Body of pancreas (tissue), 4 donors: ENCODE data around the gene PPM1H. TPM values are rescaled to one million over a fixed set of nuclear protein-coding genes. Genes with fewer than 3 reads are reported as not detected.

Source experiments
- ATAC-seq: fragments of 150-250 bp; one replicate; pipeline ENCODE4 v1.9.1; 2016
- DNase-seq, 4 donors: peaks; one replicate each; pipeline ENCODE4 v3.0.0-alpha.2; 2019
- H3K27ac ChIP-seq, 4 donors: fragments of 200-600 bp; sonication (generic); 1 replicate in 3 of 4; 2 replicates in 1 of 4; pipeline versions ENCODE4 v1.5.1 to v1.6.1; 2016 to 2019; ENCODE audit warnings: mild to moderate bottlenecking in 1 of 4, mixed read lengths in 1 of 4, moderate library complexity in 1 of 4
- H3K27me3 ChIP-seq, 2 donors: fragments of 200-600 bp; sonication (generic); one replicate each; pipeline ENCODE4 v1.6.0; 2016; ENCODE audit warnings: mild to moderate bottlenecking in 1 of 2
- H3K36me3 ChIP-seq, 2 donors: fragments of 200-600 bp; sonication (generic); replicated peaks in 1 of 2; 2 replicates each; pipeline ENCODE4 v1.5.1; 2016; ENCODE audit warnings: low read depth in 2 of 2; ENCODE audit not compliant: insufficient read depth in 1 of 2
- H3K4me1 ChIP-seq: fragments of 200-600 bp; sonication (generic); one replicate; pipeline ENCODE4 v1.6.0; 2016
- H3K4me3 ChIP-seq, 2 donors: fragments of 200-600 bp; sonication (generic); 1 replicate in 1 of 2; 2 replicates in 1 of 2; pipeline ENCODE4 v1.5.1; 2016 to 2019
- H3K9me3 ChIP-seq, 3 donors: fragments of 200-600 bp; sonication (generic); 1 replicate in 2 of 3; 2 replicates in 1 of 3; pipeline ENCODE4 v1.5.1; 2016
- CTCF ChIP-seq, 7 experiments: fragments of 450-650 bp in 4 of 7; fragments of 200-600 bp in 3 of 7; sonication (generic) in 3 of 7; IDR thresholded peaks; one replicate each; pipeline ENCODE4 v1.5.1; 2016 to 2019; ENCODE audit warnings: antibody characterized with exemption in 7 of 7
- POLR2A ChIP-seq, 3 donors: fragments of 450-650 bp; IDR thresholded peaks; one replicate each; pipeline ENCODE4 v1.6.1; 2016; ENCODE audit warnings: antibody characterized with exemption in 3 of 3, mild to moderate bottlenecking in 2 of 3
- WGBS, 2 donors: methylation state at CpG; one replicate each; pipeline ENCODE4 v1.1.5; 2017; 5-methylcytosine and 5-hydroxymethylcytosine counted together
- intact Hi-C: fragments of 100-400 bp; cut with DNase I; formaldehyde crosslinking; loops from one replicate; pipeline ENCODE4 v1.15.1; 2023
- total RNA-seq, 2 donors: library from RNA; depleted of rRNA; stranded (reverse); fragments of >200 nt; gene quantifications; one replicate each; pipeline ENCODE4 v1.1.0, GENCODE V29; 2016

PPM1H gene
- total RNA-seq, 2 donors from 2014 or later: 4.9 to 6.3 TPM

DNA sequence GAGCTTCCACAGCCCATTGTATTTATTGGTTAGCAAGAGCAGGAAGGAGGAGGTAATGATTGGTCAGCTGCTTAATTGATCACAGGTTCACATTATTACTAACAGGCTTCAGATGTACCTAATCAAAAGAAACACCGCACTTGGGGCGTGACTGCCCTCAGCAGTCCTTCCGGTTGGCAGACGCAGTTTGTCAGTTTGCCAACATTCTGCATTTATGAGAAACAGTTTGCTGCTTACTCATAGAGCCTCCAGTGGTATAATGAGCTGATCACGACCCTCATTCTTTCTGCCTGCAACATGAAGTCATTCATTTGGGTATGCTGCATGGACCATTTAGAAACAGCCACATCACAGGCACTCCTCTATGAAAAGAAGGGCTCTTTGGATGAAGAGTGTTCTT, 42.5 kb upstream of the PPM1H start:
- no peak overlapping the region for H3K27ac ChIP-seq
- no peak for TF ChIP-seq CTCF (IDR thresholded peaks at IDR 0.05)
- no peak for TF ChIP-seq POLR2A (IDR thresholded peaks at IDR 0.05)
- WGBS, 2 donors: 65 to 69% methylated on average over 5 of the region's 5 CpGs
- DNase-seq: no peak
- no peaks in the 10 kb centered on the region for H3K36me3 ChIP-seq
- H3K27me3 ChIP-seq: no peaks in the 10 kb centered on the region
- H3K4me3 ChIP-seq: no peak overlapping the region
- ATAC-seq: no peak
- intact Hi-C loops: no loop called here
- H3K4me1 ChIP-seq: no peaks in the 10 kb centered on the region
- no peaks in the 10 kb centered on the region for H3K9me3 ChIP-seq

GRCh38 chr12:62976110-62976662, 41.2 kb upstream of the PPM1H start:
- no peak overlapping the region for H3K27ac ChIP-seq
- intact Hi-C loops: no loop called here
- TF ChIP-seq POLR2A (IDR thresholded peaks at IDR 0.05): no peak
- TF ChIP-seq CTCF (IDR thresholded peaks at IDR 0.05): no peak
- no peaks in the 10 kb centered on the region for H3K9me3 ChIP-seq
- H3K4me3 ChIP-seq: no peak overlapping the region
- no peak for ATAC-seq
- 91 to 94% methylated on average over 4 of the region's 4 CpGs for WGBS, 2 donors
- no peaks in the 10 kb centered on the region for H3K4me1 ChIP-seq
- DNase-seq: no peak
- no peaks in the 10 kb centered on the region for H3K36me3 ChIP-seq
- H3K27me3 ChIP-seq: no peaks in the 10 kb centered on the region

GRCh38 chr12:62971769-62972525, 37.0 kb upstream of the PPM1H start:
- 93 to 100% methylated on average over 1 of the region's 1 CpG for WGBS, 2 donors
- intact Hi-C loops: no loop called here
- no peak overlapping the region for H3K27ac ChIP-seq
- H3K9me3 ChIP-seq: no peaks in the 10 kb centered on the region
- TF ChIP-seq CTCF (IDR thresholded peaks at IDR 0.05) (no peak), POLR2A (IDR thresholded peaks at IDR 0.05) (no peak)
- no peaks in the 10 kb centered on the region for H3K36me3 ChIP-seq
- no peaks in the 10 kb centered on the region for H3K27me3 ChIP-seq
- DNase-seq (no peak), ATAC-seq (no peak)
- H3K4me3 ChIP-seq: no peak overlapping the region
- peaks cover 4% of the 10 kb centered on the region for H3K4me1 ChIP-seq

GRCh38 chr12:62969695-62970094, 34.7 kb upstream of the PPM1H start:
- DNase-seq (no peak), ATAC-seq (no peak)
- intact Hi-C loops: no loop called here
- Histone ChIP-seq H3K36me3 (no peaks in the 10 kb centered on the region), H3K27me3 (no peaks in the 10 kb centered on the region), H3K4me3 (no peak overlapping the region), H3K27ac (no peak overlapping the region), H3K4me1 (peaks cover 9% of the 10 kb centered on the region), H3K9me3 (no peaks in the 10 kb centered on the region)
- 68 to 72% methylated on average over 7 of the region's 7 CpGs for WGBS, 2 donors
- TF ChIP-seq POLR2A (IDR thresholded peaks at IDR 0.05) (no peak), CTCF (IDR thresholded peaks at IDR 0.05) (no peak)

- no peak overlapping the region for H3K27ac ChIP-seq
- no peak overlapping the region for H3K4me3 ChIP-seq
- H3K4me1 ChIP-seq: peaks cover 9% of the 10 kb centered on the region
- no peaks in the 10 kb centered on the region for H3K36me3 ChIP-seq
- WGBS, 2 donors: 49 to 62% methylated on average over 2 of the region's 2 CpGs
- no peak for DNase-seq
- H3K9me3 ChIP-seq: no peaks in the 10 kb centered on the region
- TF ChIP-seq CTCF (IDR thresholded peaks at IDR 0.05) (no peak), POLR2A (IDR thresholded peaks at IDR 0.05) (no peak)
- no peak for ATAC-seq
- no peaks in the 10 kb centered on the region for H3K27me3 ChIP-seq
- intact Hi-C loops: no loop called here
These were observed 32.8 kb upstream of the PPM1H start for GRCh38 chr12:62967701-62968100.
